Lower leg skin (tissue), 4 donors: ENCODE results near the gene SH2D3C. TPM values are rescaled to one million over a fixed set of nuclear protein-coding genes. Genes with fewer than 3 reads are reported as not detected.

Source experiments
- DNase-seq, 2 donors: peaks; one replicate each; pipeline ENCODE4 v3.0.0-alpha.2; 2019; ENCODE audit warnings: low spot score in 2 of 2
- H3K4me3 ChIP-seq: fragments of 200-600 bp; sonication (generic); 2 replicates; pipeline ENCODE4 v1.5.1; 2017; ENCODE audit warnings: mild to moderate bottlenecking, low read depth; ENCODE audit not compliant: poor library complexity, severe bottlenecking
- POLR2A ChIP-seq, 2 donors: fragments of 450-650 bp; IDR thresholded peaks; one replicate each; pipeline ENCODE4 v1.6.1; 2016 to 2017; ENCODE audit warnings: antibody characterized with exemption in 2 of 2, mild to moderate bottlenecking in 1 of 2, moderate library complexity in 1 of 2
- WGBS, 2 donors: methylation state at CpG; one replicate each; pipeline ENCODE4 v1.1.5; 2018; 5-methylcytosine and 5-hydroxymethylcytosine counted together
- intact Hi-C: fragments of 100-400 bp; cut with DNase I; formaldehyde crosslinking; loops from one replicate; pipeline ENCODE4 v1.15.0; 2023; ENCODE audit warnings: low total_unique reads
- microRNA-seq, 2 donors: library from miRNA; unstranded; fragments of <30 nt; microRNA quantifications; one replicate each; pipeline ENCODE4, GENCODE V29; 2016; ENCODE audit warnings: borderline replicate concordance in 2 of 2, borderline number of aligned reads in 1 of 2
- total RNA-seq, 4 donors: library from RNA; depleted of rRNA; stranded (reverse); fragments of >200 nt; gene quantifications; one replicate each; pipeline ENCODE4 v1.1.0, GENCODE V29; 2016
- TF ChIP-seq, protein P1 (sequence below), 3 donors: fragments of 450-650 bp; IDR thresholded peaks; one replicate each; pipeline ENCODE4 v1.5.1; 2016; ENCODE audit warnings: antibody characterized with exemption in 3 of 3, mild to moderate bottlenecking in 3 of 3, moderate library complexity in 2 of 3

Gene SH2D3C
- total RNA-seq, 4 donors from 2014 or later = 1.9 to 8.5 (median 5.3) TPM

GRCh38 chr9:127690735-127691134 is 87.7 kb downstream of the SH2D3C start:
- intact Hi-C loops = no loop called here
- WGBS, 2 donors = 89 to 92% methylated on average over 10 of the region's 10 CpGs
- DNase-seq = no peak
- TF ChIP-seq POLR2A (IDR thresholded peaks at IDR 0.05) = no peak
- TF ChIP-seq, protein P1, sequence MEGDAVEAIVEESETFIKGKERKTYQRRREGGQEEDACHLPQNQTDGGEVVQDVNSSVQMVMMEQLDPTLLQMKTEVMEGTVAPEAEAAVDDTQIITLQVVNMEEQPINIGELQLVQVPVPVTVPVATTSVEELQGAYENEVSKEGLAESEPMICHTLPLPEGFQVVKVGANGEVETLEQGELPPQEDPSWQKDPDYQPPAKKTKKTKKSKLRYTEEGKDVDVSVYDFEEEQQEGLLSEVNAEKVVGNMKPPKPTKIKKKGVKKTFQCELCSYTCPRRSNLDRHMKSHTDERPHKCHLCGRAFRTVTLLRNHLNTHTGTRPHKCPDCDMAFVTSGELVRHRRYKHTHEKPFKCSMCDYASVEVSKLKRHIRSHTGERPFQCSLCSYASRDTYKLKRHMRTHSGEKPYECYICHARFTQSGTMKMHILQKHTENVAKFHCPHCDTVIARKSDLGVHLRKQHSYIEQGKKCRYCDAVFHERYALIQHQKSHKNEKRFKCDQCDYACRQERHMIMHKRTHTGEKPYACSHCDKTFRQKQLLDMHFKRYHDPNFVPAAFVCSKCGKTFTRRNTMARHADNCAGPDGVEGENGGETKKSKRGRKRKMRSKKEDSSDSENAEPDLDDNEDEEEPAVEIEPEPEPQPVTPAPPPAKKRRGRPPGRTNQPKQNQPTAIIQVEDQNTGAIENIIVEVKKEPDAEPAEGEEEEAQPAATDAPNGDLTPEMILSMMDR (IDR thresholded peaks at IDR 0.05) = no peak
- no peak overlapping the region for H3K4me3 ChIP-seq

- no peak for TF ChIP-seq POLR2A (IDR thresholded peaks at IDR 0.05)
- TF ChIP-seq, protein P1 (IDR thresholded peaks at IDR 0.05) = no peak
- intact Hi-C loops = loop anchor here (10.0 kb wide), 1 partner anchor 55 kb away; no protein-coding TSS in a partner anchor
- no peak overlapping the region for H3K4me3 ChIP-seq
- no peak for DNase-seq
- WGBS, 2 donors = 85 to 89% methylated on average over 13 of the region's 13 CpGs
These were observed 89.0 kb downstream of the SH2D3C start for GRCh38 chr9:127689329-127690000.

Small RNA genes lying within 50 kb of the gene (microRNA-seq; reads per million reads assigned to microRNA genes)
- gene MIR2861 (0 reads per million in 2 donors), gene MIR3960 (0 to 0.68 reads per million in 2 donors)

Other genes starting within 250 kb of the SH2D3C start
- 10 to 100 TPM; 17.4 to 66.8 (median 30.5) TPM for gene STXBP1, start 166.4 kb downstream of the SH2D3C start, total RNA-seq
- gene CFAP157, start 71.7 kb downstream of the SH2D3C start, total RNA-seq = under 1 TPM in 1 of 4 donors, not detected in 3; 0.23 TPM
- 10 to 100 TPM; 28.2 to 71.8 (median 52.3) TPM for gene PTRH1, start 63.0 kb downstream of the SH2D3C start, total RNA-seq
- under 1 TPM in 1 of 4 donors, not detected in 3; 0.25 TPM for gene TTC16, start 62.6 kb downstream of the SH2D3C start, total RNA-seq
- 10 to 100 TPM; 11.5 to 19.9 (median 15.1) TPM for gene TOR2A, start 43.4 kb downstream of the SH2D3C start, total RNA-seq
- gene CDK9, start 7.4 kb upstream of the SH2D3C start, total RNA-seq = 10 to 100 TPM; 60.7 to 96.3 (median 70.7) TPM
- 10 to 100 TPM; 21.3 to 46.5 (median 37.4) TPM for gene FPGS, start 24.2 kb upstream of the SH2D3C start, total RNA-seq
- gene ENG, start 76.0 kb upstream of the SH2D3C start, total RNA-seq = 10 to 100 TPM; 12.0 to 51.1 (median 19.6) TPM
- 10 to 100 TPM in 3 of 4 donors, 1 to 10 TPM in 1; 9.5 to 35.4 (median 19.8) TPM for gene AK1, start 99.0 kb upstream of the SH2D3C start, total RNA-seq
- 10 to 100 TPM; 50.5 to 72.9 (median 65.6) TPM for gene ST6GALNAC6, start 120.9 kb upstream of the SH2D3C start, total RNA-seq
- gene ST6GALNAC4, start 138.4 kb upstream of the SH2D3C start, total RNA-seq = 10 to 100 TPM in 2 of 4 donors, 1 to 10 TPM in 2; 4.6 to 28.5 (median 16.5) TPM
- 10 to 100 TPM in 1 of 4 donors, 1 to 10 TPM in 3; 4.1 to 11.3 (median 8.4) TPM for gene PIP5KL1, start 152.1 kb upstream of the SH2D3C start, total RNA-seq
- 10 to 100 TPM; 11.9 to 21.1 (median 15.8) TPM for gene DPM2, start 159.2 kb upstream of the SH2D3C start, total RNA-seq
- gene EEIG1, start 202.3 kb upstream of the SH2D3C start, total RNA-seq = 10 to 100 TPM; 33.0 to 81.3 (median 48.9) TPM